HG03175 (cell line): ENCODE data around the gene GPR107.

ENCODE experiments used
- ATAC-seq: cut with Tn5 transposase; IDR thresholded peaks from one replicate; pipeline ENCODE4 v1.9.1; 2021; ENCODE audit warnings: mild to moderate bottlenecking, moderate library complexity; ENCODE audit not compliant: unreplicated experiment

The GPR107 gene

GRCh38 chr9:130107234-130107861, 53.6 kb downstream of the GPR107 start:
- ATAC-seq: no peak

- no peak for ATAC-seq
These were observed 54.2 kb downstream of the GPR107 start for GRCh38 chr9:130107955-130108354.

GRCh38 chr9:130110166-130110565, 56.5 kb downstream of the GPR107 start:
- no peak for ATAC-seq

GRCh38 chr9:130110596-130111021, 56.9 kb downstream of the GPR107 start:
- no peak for ATAC-seq

- no peak for ATAC-seq
These were observed 58.3 kb downstream of the GPR107 start for GRCh38 chr9:130111786-130112537.

- no peak for ATAC-seq
These were observed 58.9 kb downstream of the GPR107 start for GRCh38 chr9:130112538-130113151.

GRCh38 chr9:130114741-130115140, 61.0 kb downstream of the GPR107 start:
- no peak for ATAC-seq

GRCh38 chr9:130116346-130116745, 62.6 kb downstream of the GPR107 start:
- no peak for ATAC-seq

GRCh38 chr9:130117376-130117775, 63.7 kb downstream of the GPR107 start:
- ATAC-seq: no peak

GRCh38 chr9:130117816-130118632, 64.3 kb downstream of the GPR107 start:
- ATAC-seq: no peak

- no peak for ATAC-seq
These were observed 65.3 kb downstream of the GPR107 start for GRCh38 chr9:130118841-130119518.

- no peak for ATAC-seq
These were observed 66.0 kb downstream of the GPR107 start for GRCh38 chr9:130119519-130120298.

GRCh38 chr9:130120299-130120587, 66.5 kb downstream of the GPR107 start:
- ATAC-seq: no peak

- ATAC-seq: no peak
These were observed 67.1 kb downstream of the GPR107 start for GRCh38 chr9:130120832-130121231.

- ATAC-seq: no peak
These were observed 68.8 kb downstream of the GPR107 start for GRCh38 chr9:130122456-130122855.

- no peak for ATAC-seq
These were observed 70.6 kb downstream of the GPR107 start for GRCh38 chr9:130124085-130124860.

GRCh38 chr9:130126721-130127433, 73.2 kb downstream of the GPR107 start:
- ATAC-seq: no peak

GRCh38 chr9:130128251-130128650, 74.5 kb downstream of the GPR107 start:
- ATAC-seq: peak; percentile 68
